Activated T-helper 2 cell treated with anti-CD3 and anti-CD28 coated beads, Interferon-gamma antibody, Interleukin-2, Interleukin-4, amounts not matched to agents 10 μg/mL and 5 μg/mL and 100 μg/mL, durations not matched to agents 14 hours and 24 hours and 36 hours (primary cell): ENCODE results near the gene DNAH9. TPM values are rescaled to one million over a fixed set of nuclear protein-coding genes. Genes with fewer than 3 reads are reported as not detected.

Experiments used
- DNase-seq: peaks from one replicate; pipeline ENCODE4 v3.0.0; 2021; ENCODE audit warnings: low spot score
- H3K27ac Mint-ChIP-seq: one replicate; pipeline ENCODE4 v1.8.0; 2021; ENCODE audit warnings: mixed read lengths
- H3K27me3 Mint-ChIP-seq: one replicate; pipeline ENCODE4 v1.8.0; 2021; ENCODE audit warnings: low read depth, mixed read lengths
- H3K36me3 Mint-ChIP-seq: one replicate; pipeline ENCODE4 v1.8.0; 2021; ENCODE audit warnings: low read depth, mixed read lengths
- H3K4me1 Mint-ChIP-seq: one replicate; pipeline ENCODE4 v1.8.0; 2021; ENCODE audit warnings: low read depth, mixed read lengths
- H3K4me3 Mint-ChIP-seq: one replicate; pipeline ENCODE4 v1.8.0; 2021; ENCODE audit warnings: low read depth, mild to moderate bottlenecking, moderate library complexity, mixed read lengths
- H3K9me3 Mint-ChIP-seq: one replicate; pipeline ENCODE4 v1.8.0; 2021; ENCODE audit warnings: mixed read lengths
- intact Hi-C: fragments of 100-400 bp; cut with micrococcal nuclease; formaldehyde crosslinking; loops from one replicate; pipeline ENCODE4 v1.15.1; 2023
- total RNA-seq: library from RNA; stranded (reverse); gene quantifications from 2 replicates; pipeline ENCODE4 v1.2.3, GENCODE V29; 2022

DNAH9 gene
- total RNA-seq, 1 donor from 2014 or later: not detected

- intact Hi-C loops: no loop called here
Measured at GRCh38 chr17:11705111-11705510, 106.8 kb downstream of the DNAH9 start.

GRCh38 chr17:11707586-11707985, 109.3 kb downstream of the DNAH9 start:
- Mint-ChIP-seq H3K9me3 (peaks cover under 1% of the 10 kb centered on the region), H3K36me3 (no peaks in the 10 kb centered on the region), H3K27me3 (no peaks in the 10 kb centered on the region), H3K4me1 (no peaks in the 10 kb centered on the region), H3K4me3 (no peak overlapping the region), H3K27ac (no peak overlapping the region)
- intact Hi-C loops: no loop called here
- DNase-seq: no peak

More at GRCh38 chr17:11705111-11705510, 106.8 kb downstream of the DNAH9 start:
- no peak overlapping the region for H3K4me3 Mint-ChIP-seq
- no peak overlapping the region for H3K27ac Mint-ChIP-seq
- H3K36me3 Mint-ChIP-seq: no peaks in the 10 kb centered on the region
- no peaks in the 10 kb centered on the region for H3K4me1 Mint-ChIP-seq
- no peaks in the 10 kb centered on the region for H3K27me3 Mint-ChIP-seq
- peaks cover 10% of the 10 kb centered on the region for H3K9me3 Mint-ChIP-seq
- DNase-seq: no peak

DNA sequence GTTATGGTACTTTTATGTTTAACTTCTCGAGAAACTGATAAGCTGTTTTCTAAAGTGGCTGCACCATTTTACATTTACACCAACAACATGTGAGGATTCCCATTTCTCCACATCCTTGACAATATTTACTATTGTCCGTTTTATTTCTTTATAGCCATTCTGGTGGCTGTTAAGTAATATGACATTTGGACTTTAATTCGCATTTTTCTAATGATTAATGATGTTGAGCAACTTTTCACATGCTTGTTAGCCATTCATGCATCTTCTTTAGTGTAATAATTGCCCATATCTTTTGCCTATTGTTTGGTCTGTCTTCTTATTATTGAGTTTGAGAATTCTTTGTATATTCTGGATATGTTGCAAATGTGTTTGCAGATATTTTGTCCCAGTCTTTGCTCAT, 114.2 kb downstream of the DNAH9 start:
- DNase-seq: no peak
- no peak overlapping the region for H3K4me3 Mint-ChIP-seq
- H3K9me3 Mint-ChIP-seq: peaks cover 11% of the 10 kb centered on the region
- H3K4me1 Mint-ChIP-seq: no peaks in the 10 kb centered on the region
- H3K36me3 Mint-ChIP-seq: no peaks in the 10 kb centered on the region
- intact Hi-C loops: loop anchor here (5.0 kb wide), 1 partner anchor 285 kb away; the partner anchor contains the start of gene ZNF18
- H3K27ac Mint-ChIP-seq: no peak overlapping the region
- no peaks in the 10 kb centered on the region for H3K27me3 Mint-ChIP-seq

- H3K27me3 Mint-ChIP-seq: no peaks in the 10 kb centered on the region
- no peak overlapping the region for H3K4me3 Mint-ChIP-seq
- H3K36me3 Mint-ChIP-seq: no peaks in the 10 kb centered on the region
- DNase-seq: no peak
- H3K4me1 Mint-ChIP-seq: no peaks in the 10 kb centered on the region
- peaks cover 32% of the 10 kb centered on the region for H3K9me3 Mint-ChIP-seq
- H3K27ac Mint-ChIP-seq: no peak overlapping the region
- intact Hi-C loops: no loop called here
Measured at GRCh38 chr17:11719203-11719602, 120.9 kb downstream of the DNAH9 start.

DNA sequence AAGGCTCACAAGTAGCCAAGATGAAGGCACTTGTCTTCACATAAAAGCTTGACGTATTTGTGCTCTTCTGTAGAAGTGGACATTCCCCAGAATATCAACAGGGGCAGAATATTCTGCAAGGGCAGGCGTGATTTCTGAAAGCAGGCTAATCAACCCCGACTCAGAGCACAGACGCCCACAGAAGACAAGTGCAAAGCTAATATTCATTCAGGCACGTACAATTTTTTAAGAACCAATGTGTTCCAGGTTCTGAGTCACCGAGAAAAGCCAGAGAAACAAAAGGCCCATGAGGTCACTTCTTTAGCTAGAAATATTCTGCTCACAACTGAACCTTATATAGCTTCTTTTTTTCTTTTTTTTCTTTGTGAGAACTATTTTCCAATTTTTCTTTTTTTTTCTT, 121.6 kb downstream of the DNAH9 start:
- no peaks in the 10 kb centered on the region for H3K27me3 Mint-ChIP-seq
- no peaks in the 10 kb centered on the region for H3K4me1 Mint-ChIP-seq
- no peak overlapping the region for H3K27ac Mint-ChIP-seq
- H3K36me3 Mint-ChIP-seq: no peaks in the 10 kb centered on the region
- DNase-seq: no peak
- intact Hi-C loops: no loop called here
- no peak overlapping the region for H3K4me3 Mint-ChIP-seq
- peaks cover 37% of the 10 kb centered on the region for H3K9me3 Mint-ChIP-seq

- H3K4me3 Mint-ChIP-seq: no peak overlapping the region
- no peak overlapping the region for H3K27ac Mint-ChIP-seq
- DNase-seq: no peak
- H3K4me1 Mint-ChIP-seq: no peaks in the 10 kb centered on the region
- intact Hi-C loops: no loop called here
- no peaks in the 10 kb centered on the region for H3K27me3 Mint-ChIP-seq
- H3K9me3 Mint-ChIP-seq: peaks cover 38% of the 10 kb centered on the region
- H3K36me3 Mint-ChIP-seq: no peaks in the 10 kb centered on the region
Measured at GRCh38 chr17:11720816-11721215, 122.5 kb downstream of the DNAH9 start.

- no peaks in the 10 kb centered on the region for H3K36me3 Mint-ChIP-seq
- intact Hi-C loops: no loop called here
- no peak overlapping the region for H3K27ac Mint-ChIP-seq
- peaks cover 32% of the 10 kb centered on the region for H3K9me3 Mint-ChIP-seq
- H3K27me3 Mint-ChIP-seq: no peaks in the 10 kb centered on the region
- no peak for DNase-seq
- H3K4me3 Mint-ChIP-seq: no peak overlapping the region
- H3K4me1 Mint-ChIP-seq: no peaks in the 10 kb centered on the region
Measured at GRCh38 chr17:11730747-11731146, 132.5 kb downstream of the DNAH9 start.

DNA sequence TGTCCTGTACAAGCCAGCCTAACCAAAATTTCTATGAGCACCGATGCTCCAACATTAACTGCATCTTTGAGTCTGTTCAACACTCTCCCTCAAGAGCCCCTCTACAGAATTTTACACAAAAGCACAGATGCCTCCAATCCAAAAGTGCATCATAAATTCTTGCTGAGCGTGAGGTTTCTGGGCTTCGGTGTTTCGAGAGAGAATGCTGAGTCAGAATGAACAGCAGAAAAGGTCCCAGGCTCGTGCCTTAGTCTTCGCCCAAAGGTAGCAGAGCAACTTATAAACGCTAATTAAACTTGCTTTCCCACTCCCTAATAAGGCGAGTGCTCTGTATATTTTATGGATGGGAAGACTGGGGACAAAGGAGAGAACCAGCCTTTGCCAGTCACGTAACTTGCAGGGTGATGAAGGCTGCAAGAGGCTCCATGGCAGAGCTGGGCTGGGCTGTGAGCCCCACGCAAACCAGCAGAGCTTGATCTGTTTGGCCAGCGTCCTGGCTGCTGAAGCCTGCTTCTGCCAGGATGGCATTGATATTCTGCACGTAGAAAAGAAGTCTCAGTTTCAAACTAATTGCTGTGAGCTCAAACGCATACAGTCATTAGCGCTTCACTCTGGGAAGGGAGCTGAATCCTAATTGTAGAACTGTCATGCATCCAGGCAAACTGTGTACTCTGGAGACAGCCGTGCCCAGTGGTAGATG, 138.5 kb downstream of the DNAH9 start:
- Mint-ChIP-seq H3K27me3 (no peaks in the 10 kb centered on the region), H3K36me3 (no peaks in the 10 kb centered on the region), H3K9me3 (peaks cover 28% of the 10 kb centered on the region), H3K4me1 (no peaks in the 10 kb centered on the region), H3K4me3 (no peak overlapping the region), H3K27ac (no peak overlapping the region)
- intact Hi-C loops: no loop called here
- no peak for DNase-seq

- DNase-seq: no peak
- no peaks in the 10 kb centered on the region for H3K4me1 Mint-ChIP-seq
- no peaks in the 10 kb centered on the region for H3K27me3 Mint-ChIP-seq
- no peak overlapping the region for H3K4me3 Mint-ChIP-seq
- intact Hi-C loops: no loop called here
- H3K36me3 Mint-ChIP-seq: no peaks in the 10 kb centered on the region
- H3K9me3 Mint-ChIP-seq: peaks cover 23% of the 10 kb centered on the region
- no peak overlapping the region for H3K27ac Mint-ChIP-seq
Measured at GRCh38 chr17:11737313-11737679, 139.0 kb downstream of the DNAH9 start.

DNA sequence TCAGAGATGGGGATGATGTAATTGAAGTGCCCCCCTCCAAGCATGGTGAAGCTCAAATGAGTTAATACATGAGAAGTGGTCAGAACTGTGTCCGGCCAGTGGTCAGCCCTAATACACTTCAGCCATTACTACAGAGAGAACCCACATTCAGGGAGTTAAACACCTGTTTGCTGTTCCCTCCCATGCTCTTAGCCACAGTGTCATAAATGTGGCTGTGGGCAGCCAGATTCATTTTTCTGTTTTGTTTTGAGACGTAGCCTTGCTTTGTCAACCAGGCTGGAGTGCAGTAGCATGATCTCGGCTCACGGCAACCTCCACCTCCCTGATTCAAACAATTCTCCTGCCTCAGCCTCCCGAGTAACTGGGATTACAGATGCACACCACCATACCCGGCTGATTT, 139.9 kb downstream of the DNAH9 start:
- intact Hi-C loops: no loop called here
- no peak for DNase-seq
- H3K27me3 Mint-ChIP-seq: no peaks in the 10 kb centered on the region
- no peaks in the 10 kb centered on the region for H3K36me3 Mint-ChIP-seq
- no peaks in the 10 kb centered on the region for H3K4me1 Mint-ChIP-seq
- peaks cover 15% of the 10 kb centered on the region for H3K9me3 Mint-ChIP-seq
- no peak overlapping the region for H3K27ac Mint-ChIP-seq
- H3K4me3 Mint-ChIP-seq: no peak overlapping the region

DNA sequence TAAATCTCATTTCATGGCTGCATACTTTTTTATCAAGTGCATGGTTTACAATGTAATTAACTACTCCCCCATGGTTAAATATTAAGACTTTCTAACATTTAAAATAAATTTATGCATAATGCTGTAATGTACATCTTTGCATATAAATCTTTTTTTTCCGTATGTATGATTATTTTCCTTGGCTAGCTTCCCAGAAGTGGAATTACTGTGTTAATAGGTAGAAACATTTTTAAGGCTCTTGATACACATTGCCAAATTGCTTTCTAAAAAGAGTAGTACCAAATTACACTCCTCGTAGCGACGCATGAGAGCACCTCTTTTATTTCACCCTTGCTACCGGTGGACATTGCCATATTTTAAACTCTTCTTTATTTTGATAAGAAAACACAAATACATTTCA, 141.1 kb downstream of the DNAH9 start:
- Mint-ChIP-seq H3K4me1 (no peaks in the 10 kb centered on the region), H3K27me3 (no peaks in the 10 kb centered on the region), H3K4me3 (no peak overlapping the region), H3K9me3 (peaks cover 23% of the 10 kb centered on the region), H3K36me3 (no peaks in the 10 kb centered on the region), H3K27ac (no peak overlapping the region)
- DNase-seq: no peak
- intact Hi-C loops: no loop called here

GRCh38 chr17:11739848-11740247, 141.6 kb downstream of the DNAH9 start:
- Mint-ChIP-seq H3K4me3 (no peak overlapping the region), H3K9me3 (peaks cover 25% of the 10 kb centered on the region), H3K36me3 (no peaks in the 10 kb centered on the region), H3K27me3 (no peaks in the 10 kb centered on the region), H3K27ac (no peak overlapping the region), H3K4me1 (no peaks in the 10 kb centered on the region)
- DNase-seq: no peak
- intact Hi-C loops: no loop called here

GRCh38 chr17:11742886-11743285, 144.6 kb downstream of the DNAH9 start:
- no peaks in the 10 kb centered on the region for H3K4me1 Mint-ChIP-seq
- no peaks in the 10 kb centered on the region for H3K27me3 Mint-ChIP-seq
- no peak for DNase-seq
- no peaks in the 10 kb centered on the region for H3K36me3 Mint-ChIP-seq
- intact Hi-C loops: no loop called here
- H3K4me3 Mint-ChIP-seq: no peak overlapping the region
- H3K9me3 Mint-ChIP-seq: peaks cover 38% of the 10 kb centered on the region
- H3K27ac Mint-ChIP-seq: no peak overlapping the region

GRCh38 chr17:11744696-11745095, 146.4 kb downstream of the DNAH9 start:
- H3K36me3 Mint-ChIP-seq: no peaks in the 10 kb centered on the region

More at GRCh38 chr17:11744696-11745095, 146.4 kb downstream of the DNAH9 start:
- no peak for DNase-seq
- Mint-ChIP-seq H3K27me3 (no peaks in the 10 kb centered on the region), H3K9me3 (peaks cover 38% of the 10 kb centered on the region), H3K4me1 (no peaks in the 10 kb centered on the region), H3K4me3 (no peak overlapping the region), H3K27ac (no peak overlapping the region)
- intact Hi-C loops: no loop called here
